ENCODE measurements around the gene PLCH1.
"Not testable (repeated sequence)": the region's sequence is repeated elsewhere in the genome, so short reads cannot be mapped to it uniquely, and the experiment has no call there.

PLCH1 gene

DNA sequence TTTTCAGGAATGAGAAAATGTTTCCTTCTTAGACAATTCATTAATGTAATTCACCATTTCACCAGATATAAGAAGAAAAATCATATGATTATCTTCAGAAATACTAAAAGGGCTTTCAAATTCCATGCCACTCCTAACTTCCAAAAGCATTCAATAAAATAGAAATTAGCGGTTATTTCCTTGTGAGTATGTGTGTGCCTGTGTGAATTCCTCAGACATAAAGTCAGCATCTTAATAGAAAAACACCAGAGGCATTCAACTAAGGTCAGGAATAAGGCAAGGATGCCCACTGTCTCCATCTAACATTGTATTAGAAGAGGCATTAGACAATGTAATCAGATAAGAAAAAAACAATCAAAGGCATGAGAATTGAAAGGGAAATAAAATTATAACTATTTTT, 88.4 kb downstream of the PLCH1 start:
- H3K9me3 ChIP-seq (ENCODE audit: insufficient read depth, low read depth, low read length): no peaks in the 10 kb centered on the region

DNA sequence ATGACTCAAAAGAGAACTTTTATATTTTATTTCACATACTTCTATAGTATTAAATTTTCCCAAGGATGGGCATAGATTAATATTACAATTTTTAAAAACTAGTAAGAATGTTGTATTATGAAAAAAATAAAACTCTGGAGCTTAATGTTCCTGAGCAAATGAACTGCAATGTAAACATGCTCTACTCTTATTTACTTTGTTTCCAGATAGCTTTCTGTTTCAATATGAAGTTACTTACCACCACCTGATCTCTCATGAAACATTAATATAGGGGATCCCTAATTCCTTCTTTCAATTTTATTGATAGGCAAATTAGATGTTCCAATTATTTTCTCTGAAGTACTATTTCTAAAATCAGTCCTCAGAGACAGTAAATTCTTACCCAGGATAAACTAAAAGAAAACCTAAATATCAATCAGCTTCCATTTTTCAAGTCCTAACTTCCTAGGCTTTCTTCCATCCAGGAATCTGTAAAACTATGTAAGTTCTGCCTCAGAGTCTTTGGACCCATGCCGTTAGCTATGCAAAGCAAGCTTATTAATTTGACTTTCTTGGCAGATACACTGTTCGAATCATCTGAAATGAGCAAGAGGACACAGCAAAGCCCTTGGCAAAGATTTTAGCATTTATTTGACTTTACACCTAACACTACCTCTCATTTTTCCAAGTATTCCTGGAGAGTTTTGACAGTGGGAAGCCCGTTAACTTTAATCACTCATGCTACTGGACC, 93.2 kb downstream of the PLCH1 start:
- Histone ChIP-seq H3K27ac (ENCODE audit: low read length) (no peak overlapping the region), H3K4me1 (ENCODE audit: insufficient read depth, low read length) (peaks cover 20% of the 10 kb centered on the region), H3K4me3 (ENCODE audit: low read length) (no peak overlapping the region), H3K36me3 (ENCODE audit: insufficient read depth, low read depth, low read length) (no peaks in the 10 kb centered on the region), H3K9me3 (ENCODE audit: insufficient read depth, low read depth, low read length) (no peaks in the 10 kb centered on the region), H3K9ac (ENCODE audit: low read depth, low read length) (no peak overlapping the region), H3K27me3 (ENCODE audit: insufficient read depth, low read length) (no peaks in the 10 kb centered on the region)

More for the DNA sequence above, 88.4 kb downstream of the PLCH1 start:
- no peak overlapping the region for H3K4me3 ChIP-seq (ENCODE audit: low read length)
- H3K36me3 ChIP-seq (ENCODE audit: insufficient read depth, low read depth, low read length): no peaks in the 10 kb centered on the region
- peaks cover 2% of the 10 kb centered on the region; the same call in 1 of the 2 replicates for H3K4me1 ChIP-seq (ENCODE audit: insufficient read depth, low read length)
- no peak overlapping the region for H3K27ac ChIP-seq (ENCODE audit: low read length)
- H3K9ac ChIP-seq (ENCODE audit: low read depth, low read length): no peak overlapping the region
- no peaks in the 10 kb centered on the region for H3K27me3 ChIP-seq (ENCODE audit: insufficient read depth, low read length)

DNA sequence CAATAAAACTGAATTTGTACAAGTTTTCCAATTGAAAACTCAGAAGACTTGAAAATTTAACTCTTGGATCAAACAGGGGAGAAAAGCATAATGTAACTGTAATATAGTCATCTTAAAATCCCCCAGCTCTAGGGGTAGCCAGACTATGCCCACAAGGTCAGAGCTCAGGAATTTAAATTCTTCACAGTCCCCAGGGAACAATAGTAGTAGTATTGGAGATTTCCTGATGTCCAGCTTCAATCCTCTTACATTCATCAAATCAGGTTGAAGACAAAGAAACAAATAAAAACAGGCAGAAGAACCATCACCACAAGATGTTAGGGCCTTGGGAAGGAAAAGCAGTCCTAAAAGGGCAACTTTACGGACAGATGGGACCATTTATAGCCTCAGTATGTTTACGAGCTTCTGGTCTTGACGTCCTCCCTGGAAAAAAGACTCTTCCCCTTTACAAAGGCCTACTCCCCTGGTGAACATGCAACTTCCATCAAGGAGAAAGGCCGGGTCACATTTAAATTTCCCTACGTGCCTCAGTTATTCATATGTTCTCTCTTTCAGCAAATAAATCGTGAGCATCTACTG, 96.8 kb downstream of the PLCH1 start:
- Histone ChIP-seq H3K9ac (ENCODE audit: low read depth, low read length) (no peak overlapping the region; the same call in 1 of the 2 replicates), H3K27ac (ENCODE audit: low read length) (no peak overlapping the region)

DNA sequence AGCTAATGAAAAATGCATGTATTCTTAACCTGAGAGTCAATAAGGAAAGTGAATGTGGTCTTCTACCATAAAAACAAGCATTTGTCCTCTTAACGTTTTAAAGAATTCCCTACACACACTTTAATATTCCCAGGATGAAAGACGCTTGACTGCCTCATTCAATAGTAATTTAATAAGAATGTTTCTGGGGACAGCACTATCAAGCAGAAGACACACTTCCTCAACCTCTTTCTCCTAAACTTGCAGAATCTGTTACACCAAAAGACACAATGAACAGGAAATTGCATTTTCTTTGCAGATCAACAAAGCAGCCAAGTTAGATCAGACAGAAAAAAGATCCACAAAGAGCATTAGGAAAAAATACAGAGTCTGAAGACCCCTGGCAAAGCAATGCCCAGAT, 97.7 kb downstream of the PLCH1 start:
- Histone ChIP-seq H3K36me3 (ENCODE audit: insufficient read depth, low read depth, low read length) (no peaks in the 10 kb centered on the region), H3K9me3 (ENCODE audit: insufficient read depth, low read depth, low read length) (no peaks in the 10 kb centered on the region), H3K9ac (ENCODE audit: low read depth, low read length) (no peak overlapping the region), H3K27ac (ENCODE audit: low read length) (no peak overlapping the region), H3K27me3 (ENCODE audit: insufficient read depth, low read length) (no peaks in the 10 kb centered on the region), H3K4me3 (ENCODE audit: low read length) (no peak overlapping the region), H3K4me1 (ENCODE audit: insufficient read depth, low read length) (peaks cover 22% of the 10 kb centered on the region)

More for the DNA sequence above, 96.8 kb downstream of the PLCH1 start:
- Histone ChIP-seq H3K4me1 (ENCODE audit: insufficient read depth, low read length) (peaks cover 22% of the 10 kb centered on the region), H3K9me3 (ENCODE audit: insufficient read depth, low read depth, low read length) (no peaks in the 10 kb centered on the region), H3K4me3 (ENCODE audit: low read length) (no peak overlapping the region), H3K27me3 (ENCODE audit: insufficient read depth, low read length) (no peaks in the 10 kb centered on the region), H3K36me3 (ENCODE audit: insufficient read depth, low read depth, low read length) (no peaks in the 10 kb centered on the region)

DNA sequence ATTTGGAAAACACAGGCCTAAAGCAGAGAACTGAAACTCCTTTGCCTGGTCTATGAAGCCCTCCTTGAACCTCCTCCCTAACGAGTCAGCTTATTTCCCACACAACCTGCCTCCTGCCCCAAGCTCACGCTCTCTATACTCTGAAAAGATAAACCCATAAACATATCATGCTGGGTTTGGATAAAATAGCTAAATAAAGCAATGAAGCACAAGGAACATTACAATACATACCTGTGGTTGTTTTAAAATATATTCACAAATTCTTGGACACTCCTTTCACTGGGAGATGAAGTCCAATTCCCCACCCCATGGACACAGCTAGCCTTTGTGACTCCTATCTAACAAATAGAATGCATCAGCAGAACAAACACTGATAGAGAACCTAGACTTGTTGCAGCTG, 98.2 kb downstream of the PLCH1 start:
- H3K9me3 ChIP-seq (ENCODE audit: insufficient read depth, low read depth, low read length): no peaks in the 10 kb centered on the region
- H3K4me1 ChIP-seq (ENCODE audit: insufficient read depth, low read length): peaks cover 22% of the 10 kb centered on the region
- H3K36me3 ChIP-seq (ENCODE audit: insufficient read depth, low read depth, low read length): no peaks in the 10 kb centered on the region
- no peak overlapping the region for H3K27ac ChIP-seq (ENCODE audit: low read length)
- H3K27me3 ChIP-seq (ENCODE audit: insufficient read depth, low read length): no peaks in the 10 kb centered on the region
- H3K4me3 ChIP-seq (ENCODE audit: low read length): no peak overlapping the region
- no peak overlapping the region for H3K9ac ChIP-seq (ENCODE audit: low read depth, low read length)

DNA sequence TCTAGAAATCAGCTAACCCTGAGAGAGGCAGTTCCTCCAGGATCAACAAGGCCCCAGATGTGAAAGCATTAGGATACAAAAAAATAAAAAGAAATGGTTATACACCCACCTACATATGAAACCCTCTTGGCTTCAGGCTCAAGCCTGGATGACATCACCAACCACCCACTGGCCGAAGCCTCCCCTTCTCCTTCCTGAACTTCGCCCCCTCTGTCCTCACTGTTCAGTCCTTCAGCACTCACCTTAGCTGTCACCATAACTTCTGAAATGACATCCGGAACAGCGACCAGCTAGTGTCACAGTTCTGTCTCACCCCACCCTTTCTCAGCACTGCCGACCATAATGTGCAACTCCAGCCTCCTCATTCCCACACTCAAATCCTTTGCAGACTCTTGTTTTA, 98.7 kb downstream of the PLCH1 start:
- Histone ChIP-seq H3K27me3 (ENCODE audit: insufficient read depth, low read length) (no peaks in the 10 kb centered on the region), H3K36me3 (ENCODE audit: insufficient read depth, low read depth, low read length) (no peaks in the 10 kb centered on the region), H3K4me3 (ENCODE audit: low read length) (no peak overlapping the region), H3K27ac (ENCODE audit: low read length) (no peak overlapping the region), H3K9ac (ENCODE audit: low read depth, low read length) (no peak overlapping the region), H3K9me3 (ENCODE audit: insufficient read depth, low read depth, low read length) (no peaks in the 10 kb centered on the region), H3K4me1 (ENCODE audit: insufficient read depth, low read length) (peaks cover 22% of the 10 kb centered on the region)

DNA sequence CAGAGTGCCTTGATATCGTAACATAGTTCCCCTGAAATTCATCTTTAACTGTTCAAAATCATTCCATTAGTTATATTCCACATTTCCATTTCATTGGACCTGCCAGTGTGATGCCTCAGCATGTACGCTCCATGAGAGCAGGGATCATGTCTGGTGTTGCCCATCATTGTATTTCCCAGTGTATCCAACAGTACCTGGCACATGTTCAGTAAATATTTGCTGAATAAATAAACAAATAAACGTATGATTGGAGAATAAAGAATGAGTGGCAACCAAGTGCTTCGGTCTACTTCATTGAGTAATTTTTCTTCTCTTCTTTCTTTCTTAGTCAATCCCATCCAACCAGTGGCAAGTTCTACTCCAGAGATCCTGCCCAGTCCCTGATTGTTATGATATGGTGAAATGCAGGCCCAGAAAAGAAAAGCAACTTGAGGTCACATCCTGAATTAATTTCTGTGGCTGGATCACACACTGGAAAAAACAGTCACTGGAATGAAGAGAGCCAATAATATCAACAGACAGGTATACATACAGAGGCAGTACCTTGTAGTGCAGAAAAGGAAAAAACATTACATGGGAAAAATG, 101.2 kb downstream of the PLCH1 start:
- H3K36me3 ChIP-seq (ENCODE audit: insufficient read depth, low read depth, low read length): no peaks in the 10 kb centered on the region
- H3K4me3 ChIP-seq (ENCODE audit: low read length): no peak overlapping the region
- no peak overlapping the region for H3K9ac ChIP-seq (ENCODE audit: low read depth, low read length)
- H3K27ac ChIP-seq (ENCODE audit: low read length): no peak overlapping the region
- no peaks in the 10 kb centered on the region for H3K9me3 ChIP-seq (ENCODE audit: insufficient read depth, low read depth, low read length)
- H3K27me3 ChIP-seq (ENCODE audit: insufficient read depth, low read length): no peaks in the 10 kb centered on the region
- peaks cover 23% of the 10 kb centered on the region for H3K4me1 ChIP-seq (ENCODE audit: insufficient read depth, low read length)

DNA sequence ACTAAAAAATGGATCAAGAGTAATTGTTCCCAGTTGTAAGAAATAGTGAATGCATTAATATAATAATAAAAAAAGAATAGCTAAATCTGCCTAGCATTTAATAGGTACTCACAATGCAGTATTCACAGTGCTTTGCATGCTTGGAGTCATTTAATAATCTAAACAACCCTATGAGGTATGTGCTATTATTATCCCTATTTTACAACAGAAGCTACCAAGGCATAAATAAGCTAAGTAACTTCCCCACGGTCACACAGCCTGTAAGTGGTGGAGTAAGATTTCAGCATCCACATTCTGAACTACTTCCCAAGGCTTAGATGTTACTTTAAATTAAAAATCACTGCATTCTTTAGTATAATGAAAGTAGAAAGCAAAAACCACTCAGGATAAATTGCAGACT, 102.9 kb downstream of the PLCH1 start:
- Histone ChIP-seq H3K9ac (ENCODE audit: low read depth, low read length) (no peak overlapping the region), H3K4me3 (ENCODE audit: low read length) (no peak overlapping the region), H3K27me3 (ENCODE audit: insufficient read depth, low read length) (no peaks in the 10 kb centered on the region), H3K36me3 (ENCODE audit: insufficient read depth, low read depth, low read length) (no peaks in the 10 kb centered on the region), H3K4me1 (ENCODE audit: insufficient read depth, low read length) (peaks cover 7% of the 10 kb centered on the region), H3K27ac (ENCODE audit: low read length) (no peak overlapping the region), H3K9me3 (ENCODE audit: insufficient read depth, low read depth, low read length) (no peaks in the 10 kb centered on the region)

DNA sequence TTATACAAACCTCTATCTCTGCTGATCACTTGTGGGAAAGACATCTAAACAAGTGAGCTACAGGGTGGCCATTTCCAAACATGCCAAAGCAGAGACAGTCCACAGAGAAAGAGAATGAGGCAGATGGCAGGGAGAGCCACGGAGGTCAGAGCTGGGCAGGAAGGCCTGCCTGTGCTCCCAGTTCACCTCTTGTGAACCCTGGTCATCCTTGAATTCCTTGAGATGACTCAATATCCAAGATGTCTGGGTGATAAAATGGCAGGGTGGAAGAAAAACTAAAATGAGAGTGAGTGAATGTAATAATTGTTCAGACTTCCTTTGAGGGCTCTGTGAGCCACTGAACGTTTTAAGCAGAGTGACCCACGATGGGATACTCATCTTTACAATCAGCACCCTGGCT, 104.8 kb downstream of the PLCH1 start:
- H3K27me3 ChIP-seq (ENCODE audit: insufficient read depth, low read length): no peaks in the 10 kb centered on the region
- H3K27ac ChIP-seq (ENCODE audit: low read length): no peak overlapping the region
- H3K4me1 ChIP-seq (ENCODE audit: insufficient read depth, low read length): peaks cover 2% of the 10 kb centered on the region; the same call in 1 of the 2 replicates
- no peak overlapping the region for H3K9ac ChIP-seq (ENCODE audit: low read depth, low read length)
- H3K4me3 ChIP-seq (ENCODE audit: low read length): no peak overlapping the region
- no peaks in the 10 kb centered on the region for H3K36me3 ChIP-seq (ENCODE audit: insufficient read depth, low read depth, low read length)
- no peaks in the 10 kb centered on the region for H3K9me3 ChIP-seq (ENCODE audit: insufficient read depth, low read depth, low read length)

DNA sequence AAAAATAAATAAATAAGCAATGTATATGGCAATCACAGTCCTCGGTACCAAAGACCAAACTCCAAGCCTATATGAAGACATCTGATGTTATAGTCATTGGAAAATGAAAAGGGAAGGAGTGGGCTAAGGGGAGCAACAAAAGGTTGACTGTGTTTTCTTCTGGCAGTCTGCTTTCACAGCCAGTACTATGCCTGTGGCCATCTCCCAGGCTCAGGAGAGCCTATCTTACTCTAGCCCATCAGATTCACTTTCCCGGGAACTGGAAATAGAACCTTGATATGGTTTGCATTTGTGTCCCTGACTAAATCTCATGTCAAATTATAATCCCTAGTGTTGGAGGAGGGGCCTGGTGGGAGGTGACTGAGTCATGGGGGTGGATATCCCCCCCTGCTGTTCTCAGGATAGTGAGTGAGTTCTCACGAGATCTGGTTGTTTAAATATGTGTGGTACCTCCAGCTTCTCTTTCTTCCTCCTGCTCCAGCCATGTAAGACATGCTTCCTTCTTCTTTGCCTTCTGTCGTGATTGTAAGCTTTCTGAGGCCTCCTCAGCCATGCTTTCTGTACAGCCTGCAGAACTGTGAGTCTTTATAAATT, 105.3 kb downstream of the PLCH1 start:
- no peaks in the 10 kb centered on the region for H3K36me3 ChIP-seq (ENCODE audit: insufficient read depth, low read depth, low read length)
- H3K27ac ChIP-seq (ENCODE audit: low read length): no peak overlapping the region
- H3K4me1 ChIP-seq (ENCODE audit: insufficient read depth, low read length): peaks cover 2% of the 10 kb centered on the region; the same call in 1 of the 2 replicates
- no peaks in the 10 kb centered on the region for H3K27me3 ChIP-seq (ENCODE audit: insufficient read depth, low read length)
- no peaks in the 10 kb centered on the region for H3K9me3 ChIP-seq (ENCODE audit: insufficient read depth, low read depth, low read length)
- H3K4me3 ChIP-seq (ENCODE audit: low read length): no peak overlapping the region
- no peak overlapping the region for H3K9ac ChIP-seq (ENCODE audit: low read depth, low read length)

DNA sequence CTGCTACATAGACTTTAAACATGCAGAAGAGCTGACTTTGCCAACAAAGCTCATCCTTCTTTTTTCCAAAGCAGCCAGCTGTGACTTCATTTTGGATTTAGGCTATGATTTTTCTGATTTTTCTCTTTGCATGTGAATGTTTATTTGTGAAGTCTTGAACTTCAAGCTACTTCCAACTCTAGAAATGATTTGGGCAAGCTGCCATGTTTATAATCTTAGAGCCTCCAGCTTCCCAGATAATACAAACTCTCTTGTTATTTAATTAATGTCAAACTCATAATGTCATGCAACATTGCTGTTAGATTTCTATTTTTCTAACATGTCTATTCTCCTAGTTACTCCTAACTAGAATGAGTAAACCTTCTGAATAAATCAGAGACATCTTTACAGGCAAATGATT, 106.4 kb downstream of the PLCH1 start:
- H3K4me3 ChIP-seq (ENCODE audit: low read length); H3K36me3 ChIP-seq (ENCODE audit: insufficient read depth, low read depth, low read length); H3K27me3 ChIP-seq (ENCODE audit: insufficient read depth, low read length); H3K4me1 ChIP-seq (ENCODE audit: insufficient read depth, low read length); H3K9me3 ChIP-seq (ENCODE audit: insufficient read depth, low read depth, low read length); H3K27ac ChIP-seq (ENCODE audit: low read length); H3K9ac ChIP-seq (ENCODE audit: low read depth, low read length): not testable (repeated sequence)

DNA sequence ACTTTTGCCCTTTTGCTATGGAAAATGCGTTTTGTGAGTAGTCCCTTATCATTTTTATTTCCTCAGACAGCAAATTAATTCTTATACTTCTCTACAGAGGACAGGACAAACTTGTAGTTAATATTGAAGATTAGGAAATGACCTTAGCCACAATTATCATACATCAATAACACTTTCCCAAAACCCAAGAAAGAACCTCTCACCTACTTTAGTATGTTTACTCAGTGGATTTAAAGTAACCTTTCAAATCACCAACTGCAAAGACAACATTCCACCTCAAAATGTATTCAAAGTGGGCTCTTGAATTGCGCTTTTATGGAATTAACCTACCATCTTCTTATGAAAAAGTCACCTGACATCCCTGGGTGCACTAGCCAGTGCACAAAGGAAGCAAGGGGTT, 107.3 kb downstream of the PLCH1 start:
- Histone ChIP-seq H3K4me3 (ENCODE audit: low read length) (no peak overlapping the region), H3K4me1 (ENCODE audit: insufficient read depth, low read length) (peaks cover 2% of the 10 kb centered on the region; the same call in 1 of the 2 replicates), H3K27me3 (ENCODE audit: insufficient read depth, low read length) (no peaks in the 10 kb centered on the region), H3K9me3 (ENCODE audit: insufficient read depth, low read depth, low read length) (no peaks in the 10 kb centered on the region), H3K27ac (ENCODE audit: low read length) (no peak overlapping the region), H3K36me3 (ENCODE audit: insufficient read depth, low read depth, low read length) (no peaks in the 10 kb centered on the region), H3K9ac (ENCODE audit: low read depth, low read length) (no peak overlapping the region)
